Lower lobe of right lung (tissue), 2 donors: ENCODE data around the gene HPCAL1. TPM values are rescaled to one million over a fixed set of nuclear protein-coding genes. Genes with fewer than 3 reads are reported as not detected.

ENCODE experiments used
- ATAC-seq, 2 donors: fragments of 200-7000 bp; cut with Tn5 transposase; one replicate each; pipeline ENCODE4 v1.9.1; 2020 to 2022; ENCODE audit warnings: mild to moderate bottlenecking in 2 of 2, moderate library complexity in 2 of 2
- DNase-seq: peaks from one replicate; pipeline ENCODE4 v3.0.0-alpha.2; 2020
- H3K27ac ChIP-seq: fragments of 200-600 bp; one replicate; pipeline ENCODE4 v1.8.0; 2022
- H3K27me3 ChIP-seq: fragments of 200-600 bp; one replicate; pipeline ENCODE4 v1.8.0; 2022; ENCODE audit warnings: low read depth
- H3K36me3 ChIP-seq: fragments of 200-600 bp; one replicate; pipeline ENCODE4 v1.8.0; 2022; ENCODE audit warnings: mild to moderate bottlenecking
- H3K4me1 ChIP-seq: fragments of 200-600 bp; one replicate; pipeline ENCODE4 v1.8.0; 2022
- H3K4me3 ChIP-seq: fragments of 200-600 bp; one replicate; pipeline ENCODE4 v1.8.0; 2022; ENCODE audit warnings: mild to moderate bottlenecking
- H3K9me3 ChIP-seq: fragments of 200-600 bp; one replicate; pipeline ENCODE4 v1.8.0; 2022
- CTCF ChIP-seq: fragments of 200-600 bp; IDR thresholded peaks from one replicate; pipeline ENCODE4 v1.8.0; 2022; ENCODE audit warnings: antibody characterized with exemption, mild to moderate bottlenecking
- intact Hi-C: fragments of 100-400 bp; cut with DNase I; formaldehyde crosslinking; loops from one replicate; pipeline ENCODE4 v1.11.0; 2022
- total RNA-seq: library from RNA; stranded (reverse); fragmentation: NEBNext Ultra II Directional; extraction: Animal tissue kit (Norgen Biotek cat#: 25700); gene quantifications from one replicate; pipeline ENCODE4 v1.2.1, GENCODE V29; 2021
- donor health status: DM: no; HTN: yes; CAD: no; lungs with severe emphysema.

Gene HPCAL1
- total RNA-seq, 1 donor from 2014 or later = 132 TPM

GRCh38 chr2:10339647-10340592 lies 37.2 kb downstream of the HPCAL1 start:
- DNase-seq (no peak), ATAC-seq (no peak)
- Histone ChIP-seq H3K36me3 (no peaks in the 10 kb centered on the region), H3K4me3 (no peak overlapping the region), H3K27me3 (no peaks in the 10 kb centered on the region), H3K27ac (no peak overlapping the region), H3K9me3 (peaks cover 6% of the 10 kb centered on the region), H3K4me1 (peaks cover 43% of the 10 kb centered on the region)
- TF ChIP-seq CTCF = no peak
- intact Hi-C loops = no loop called here

- Histone ChIP-seq H3K9me3 (peaks cover under 1% of the 10 kb centered on the region), H3K36me3 (no peaks in the 10 kb centered on the region), H3K27ac (no peak overlapping the region), H3K27me3 (no peaks in the 10 kb centered on the region), H3K4me3 (no peak overlapping the region), H3K4me1 (peaks cover 50% of the 10 kb centered on the region)
- intact Hi-C loops = no loop called here
- ATAC-seq (no peak), DNase-seq (no peak)
- no peak for TF ChIP-seq CTCF
These were observed 37.9 kb downstream of the HPCAL1 start for GRCh38 chr2:10340593-10340975.

- H3K9me3 ChIP-seq = no peaks in the 10 kb centered on the region
- no peak for TF ChIP-seq CTCF
- H3K36me3 ChIP-seq = no peaks in the 10 kb centered on the region
- H3K4me3 ChIP-seq = no peak overlapping the region
- DNase-seq (no peak), ATAC-seq (no peak)
- peaks cover 56% of the 10 kb centered on the region for H3K4me1 ChIP-seq
- H3K27me3 ChIP-seq = no peaks in the 10 kb centered on the region
- no peak overlapping the region for H3K27ac ChIP-seq
- intact Hi-C loops = no loop called here
These were observed 38.5 kb downstream of the HPCAL1 start for GRCh38 chr2:10341193-10341592.

GRCh38 chr2:10342245-10342951 lies 39.7 kb downstream of the HPCAL1 start:
- peak; percentile 84 to 87 for ATAC-seq
- peak overlapping the region; percentile 56 for H3K27ac ChIP-seq
- intact Hi-C loops = no loop called here
- H3K27me3 ChIP-seq = no peaks in the 10 kb centered on the region
- H3K36me3 ChIP-seq = no peaks in the 10 kb centered on the region
- no peak for TF ChIP-seq CTCF
- H3K4me3 ChIP-seq = no peak overlapping the region
- DNase-seq = peak; percentile 66
- peaks cover 68% of the 10 kb centered on the region for H3K4me1 ChIP-seq
- no peaks in the 10 kb centered on the region for H3K9me3 ChIP-seq

- H3K4me1 ChIP-seq = peaks cover 76% of the 10 kb centered on the region
- ATAC-seq (no peak), DNase-seq (no peak)
These were observed 40.5 kb downstream of the HPCAL1 start for GRCh38 chr2:10343191-10343590.

More at GRCh38 chr2:10343191-10343590, 40.5 kb downstream of the HPCAL1 start:
- Histone ChIP-seq H3K4me3 (no peak overlapping the region), H3K27ac (peak overlapping the region; percentile 56), H3K36me3 (no peaks in the 10 kb centered on the region), H3K27me3 (no peaks in the 10 kb centered on the region), H3K9me3 (no peaks in the 10 kb centered on the region)
- TF ChIP-seq CTCF = no peak
- intact Hi-C loops = no loop called here
